Large intestine (tissue), 12 donors: ENCODE measurements around the gene ZNF883. TPM values are rescaled to one million over a fixed set of nuclear protein-coding genes. Genes with fewer than 3 reads are reported as not detected.
"Not testable (repeated sequence)": the region's sequence is repeated elsewhere in the genome, so short reads cannot be mapped to it uniquely, and the experiment has no call there.

Source experiments
- DNase-seq, 2 donors: peaks; one replicate each; pipeline versions ENCODE4 v3.0.0 to v3.0.0-alpha.2; 2013
- H3K27ac ChIP-seq: one replicate; pipeline ENCODE4 v1.5.1; 2013; ENCODE audit warnings: low read length
- H3K27me3 ChIP-seq: 2 replicates; pipeline ENCODE4 v1.6.1; 2013; ENCODE audit warnings: low read length; ENCODE audit not compliant: control insufficient read depth, insufficient read depth
- H3K36me3 ChIP-seq: 2 replicates; pipeline ENCODE4 v1.6.1; 2013; ENCODE audit warnings: low read length; ENCODE audit not compliant: control insufficient read depth, insufficient read depth
- H3K4me1 ChIP-seq: one replicate; pipeline ENCODE4 v1.6.1; 2013; ENCODE audit warnings: low read length; ENCODE audit not compliant: control insufficient read depth, insufficient read depth
- H3K4me3 ChIP-seq: one replicate; pipeline ENCODE4 v1.5.1; 2013; ENCODE audit warnings: low read length
- H3K9me3 ChIP-seq: one replicate; pipeline ENCODE4 v1.6.1; 2013; ENCODE audit warnings: mild to moderate bottlenecking, low read depth, low read length, moderate library complexity; ENCODE audit not compliant: control insufficient read depth
- WGBS: methylation state at CpG from one replicate; pipeline ENCODE4 v1.1.5; 2013; ENCODE audit warnings: low lambda C conversion rate; ENCODE audit not compliant: insufficient coverage; 5-methylcytosine and 5-hydroxymethylcytosine counted together
- long read RNA-seq, 11 donors: transcript quantifications; one replicate each; lab custom pipeline, GENCODE V29; 2026
- polyA plus RNA-seq: library from polyadenylated mRNA; unstranded; fragments of 120-200 nt; gene quantifications from one replicate; pipeline ENCODE4 v1.2.1, GENCODE V29; 2013

ZNF883 gene
- 2.6 TPM for polyA plus RNA-seq
- long read RNA-seq, donor 1, partial matches to known transcripts: 0 of 1 reads
- long read RNA-seq, donor 1, other reads (novel, unspliced or antisense): 0 of 1 reads
- long read RNA-seq, donor 2: 0 reads
- long read RNA-seq, donor 3: 0 reads
- long read RNA-seq, donor 4: 0 reads
- long read RNA-seq, donor 5, partial matches to known transcripts: 0 of 2 reads
- long read RNA-seq, donor 5, other reads (novel, unspliced or antisense): 0 of 2 reads
- long read RNA-seq, donor 6, partial matches to known transcripts: 0 of 1 reads
- long read RNA-seq, donor 6, other reads (novel, unspliced or antisense): 0 of 1 reads
- long read RNA-seq, donor 7, partial matches to known transcripts: 0 of 4 reads
- long read RNA-seq, donor 7, other reads (novel, unspliced or antisense): 0 of 4 reads
- long read RNA-seq, donor 8, transcript ZNF883-201 (5 exons, 2,414 nt): major isoform, 5 of 8 reads
- long read RNA-seq, donor 8, partial matches to known transcripts: 0 of 8 reads
- long read RNA-seq, donor 8, other reads (novel, unspliced or antisense): 0 of 8 reads
- long read RNA-seq, donor 9, partial matches to known transcripts: 0 of 1 reads
- long read RNA-seq, donor 9, other reads (novel, unspliced or antisense): 0 of 1 reads
- long read RNA-seq, donor 10: 0 reads
- long read RNA-seq, donor 11, partial matches to known transcripts: 0 of 2 reads
- long read RNA-seq, donor 11, other reads (novel, unspliced or antisense): 0 of 2 reads

DNA sequence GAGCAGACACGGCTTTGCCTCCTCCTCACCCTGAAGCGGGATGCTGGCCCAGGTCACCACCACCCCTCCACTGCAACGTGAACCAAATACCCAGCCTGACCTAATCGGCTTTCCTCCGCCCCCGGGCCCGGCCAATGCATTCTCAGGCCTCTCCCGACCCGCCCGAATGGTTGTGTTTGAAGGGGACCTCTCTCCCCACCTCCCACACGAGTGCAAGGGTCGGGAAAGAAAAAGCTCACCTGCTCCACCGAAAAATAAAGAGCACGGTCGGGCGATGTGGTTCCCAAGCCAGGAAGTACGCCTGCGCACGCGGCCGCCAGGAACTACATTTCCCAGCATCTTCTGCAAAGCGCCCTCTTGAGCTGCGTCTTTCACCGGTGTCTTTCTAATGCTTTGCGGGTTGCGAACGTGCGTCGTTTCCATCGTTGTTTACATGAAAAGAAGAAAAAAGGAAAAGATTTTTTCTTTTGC lies at the start of gene ZNF883:
TSS of gene ZNF883 (minus strand) at position 282 of the 471 bp plus-strand sequence.
- Histone ChIP-seq H3K36me3 (no peaks in the 10 kb centered on the region), H3K4me1 (no peaks in the 10 kb centered on the region), H3K4me3 (peak within 1 kb of the TSS; percentile 48), H3K9me3 (no peaks in the 10 kb centered on the region), H3K27ac (no peak within 1 kb of the TSS), H3K27me3 (no peaks in the 10 kb centered on the region)
- peak; percentile 54 to 71 for DNase-seq
- no CpG with 5 or more reads among the region's 30 CpGs for WGBS

DNA sequence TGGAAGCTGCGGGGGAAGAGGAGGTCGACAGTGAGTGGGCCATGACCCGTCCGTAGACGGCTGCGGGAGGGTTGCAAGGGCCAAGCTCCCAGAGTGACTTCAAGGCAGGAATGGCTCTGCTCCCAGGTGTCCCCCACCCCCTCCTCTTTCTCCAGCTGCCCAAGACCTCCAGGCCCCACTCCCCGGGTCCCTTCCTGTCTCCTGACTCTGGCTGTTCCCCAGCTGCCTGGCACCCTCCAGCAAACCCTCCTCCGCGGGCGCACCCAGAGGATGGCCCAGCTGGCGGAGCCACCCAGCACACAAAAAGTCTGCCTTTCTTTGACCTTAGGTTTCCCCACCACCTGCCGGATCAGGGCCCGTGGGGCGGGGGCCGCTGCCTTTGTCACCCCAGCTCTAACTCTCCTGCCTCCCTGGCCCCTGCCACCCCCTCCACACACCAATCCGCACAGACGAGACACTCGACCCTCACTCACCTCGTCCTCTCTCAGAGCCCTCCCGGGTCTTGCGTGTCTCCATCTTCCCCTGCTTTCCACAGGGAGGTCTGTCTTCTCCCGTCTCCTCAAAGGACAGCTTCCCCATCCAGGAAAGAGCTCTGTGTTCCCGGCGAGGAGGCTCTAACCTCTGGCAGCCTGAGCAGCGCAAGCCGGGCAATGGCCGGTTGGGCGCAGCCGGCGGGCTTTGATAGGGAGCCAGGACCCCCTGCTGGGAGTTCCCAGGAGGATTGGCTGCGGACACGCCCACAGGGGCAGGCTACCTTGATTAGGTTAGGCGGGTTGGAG lies 49.3 kb upstream of the ZNF883 start:
- H3K4me1 ChIP-seq, H3K36me3 ChIP-seq, DNase-seq, H3K4me3 ChIP-seq, H3K27ac ChIP-seq: not testable (repeated sequence)
- 8% methylated on average over 2 of the region's 33 CpGs for WGBS
- H3K27me3 ChIP-seq: peaks cover 38% of the 10 kb centered on the region
- H3K9me3 ChIP-seq: peaks cover 25% of the 10 kb centered on the region

DNA sequence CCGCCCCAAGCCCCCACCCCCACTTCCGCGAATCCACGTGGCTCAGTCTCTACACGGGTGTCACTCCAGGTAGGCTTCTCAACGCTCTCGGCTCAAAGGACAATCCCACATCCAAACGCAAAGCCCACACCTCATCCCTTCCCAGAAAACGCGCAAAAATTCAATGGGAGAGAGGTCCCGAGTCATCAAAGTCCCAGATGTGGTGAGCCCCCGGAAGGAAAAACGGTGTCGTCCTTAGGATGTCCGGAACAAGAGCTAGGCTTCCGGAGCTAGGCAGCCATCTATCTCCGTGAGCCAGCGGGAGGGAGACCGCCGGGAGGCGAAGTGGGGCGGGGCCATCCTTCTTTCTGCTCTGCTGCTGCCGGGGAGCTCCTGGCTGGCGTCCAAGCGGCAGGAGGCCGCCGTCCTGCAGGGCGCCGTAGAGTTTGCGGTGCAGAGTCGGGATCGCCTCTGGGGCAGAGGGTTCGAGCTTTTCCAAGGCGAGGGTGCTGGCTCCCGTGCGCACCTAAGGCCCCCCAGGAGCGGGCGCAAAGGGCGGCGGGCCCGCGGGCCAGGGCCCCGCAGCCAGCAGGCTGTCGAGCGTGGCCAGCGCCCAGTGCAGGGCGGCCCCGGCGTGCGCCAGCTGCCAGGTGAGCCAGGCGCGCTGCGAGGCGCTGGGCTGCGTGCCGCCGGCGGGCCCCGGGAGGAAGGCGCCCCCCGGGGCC lies 47.7 kb upstream of the ZNF883 start:
- peaks cover 39% of the 10 kb centered on the region for H3K9me3 ChIP-seq
- no CpG with 5 or more reads among the region's 61 CpGs for WGBS
- H3K27me3 ChIP-seq: peaks cover 38% of the 10 kb centered on the region
- not testable (repeated sequence) for H3K27ac ChIP-seq, H3K4me1 ChIP-seq, DNase-seq, H3K4me3 ChIP-seq, H3K36me3 ChIP-seq

DNA sequence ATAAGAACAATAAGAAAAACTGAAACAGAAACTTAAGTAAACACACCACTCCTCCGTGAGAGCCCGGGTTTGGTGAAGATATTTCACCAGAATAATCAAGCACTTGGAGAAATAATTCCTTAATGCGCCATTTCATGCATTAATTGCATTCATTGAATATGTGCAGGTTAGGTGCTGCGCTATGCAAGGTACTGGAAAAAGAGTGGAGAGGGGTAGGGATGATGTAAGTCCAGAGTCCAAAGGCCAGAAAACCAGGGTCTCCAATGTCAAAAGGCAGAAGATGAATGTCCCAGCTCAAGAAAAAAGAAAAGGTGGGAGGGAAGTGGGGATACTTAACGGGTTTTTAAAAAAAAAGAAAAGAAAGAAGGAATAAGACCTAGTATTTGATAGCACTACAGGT lies 45.2 kb upstream of the ZNF883 start:
- Histone ChIP-seq H3K27ac (no peak overlapping the region), H3K4me3 (peak overlapping the region; percentile 53), H3K27me3 (peaks cover 29% of the 10 kb centered on the region), H3K36me3 (no peaks in the 10 kb centered on the region), H3K4me1 (peaks cover 3% of the 10 kb centered on the region), H3K9me3 (peaks cover 49% of the 10 kb centered on the region)
- no peak for DNase-seq
- WGBS: 17% methylated on average over 1 of the region's 5 CpGs

DNA sequence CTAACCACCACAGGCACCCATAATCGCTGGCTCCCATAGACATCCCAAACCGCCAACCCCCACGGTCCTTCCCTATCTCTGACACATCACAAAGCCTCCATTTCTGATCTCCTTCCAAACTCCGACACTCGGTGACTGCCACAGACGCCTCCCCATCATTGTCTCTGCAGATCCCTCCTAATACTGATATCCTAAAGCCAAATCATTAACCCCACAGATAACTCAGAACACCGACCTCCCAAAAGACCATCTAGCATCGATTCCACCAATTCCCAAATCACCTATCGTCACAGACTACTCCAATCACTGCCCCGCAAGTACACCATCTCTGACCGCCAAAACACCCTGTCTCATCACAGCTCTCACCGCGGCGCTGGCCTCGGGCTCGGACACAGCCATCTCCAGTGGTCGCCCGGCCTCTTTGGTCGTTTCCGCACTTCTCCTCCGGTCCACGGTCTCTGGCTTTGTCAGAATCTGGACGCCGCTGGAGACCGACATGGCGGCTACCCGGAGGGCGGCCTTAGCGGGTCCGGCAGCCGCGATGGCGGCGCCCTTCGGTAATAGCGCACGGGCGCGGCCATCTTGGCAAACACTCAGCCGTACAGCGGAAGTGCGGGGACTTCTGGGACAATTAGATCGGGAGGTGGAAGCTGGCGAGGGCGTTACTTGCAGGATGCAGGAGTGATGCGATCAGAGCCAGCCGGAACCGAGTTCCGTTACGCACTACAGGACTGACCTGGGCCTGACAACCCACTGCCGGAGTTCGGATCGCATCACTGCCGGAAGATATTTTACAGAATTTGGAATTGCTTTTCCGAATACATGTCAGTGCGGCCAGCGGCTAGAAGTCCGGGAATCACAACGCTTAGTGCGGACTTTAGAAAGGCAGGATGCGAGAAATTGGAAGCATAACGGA lies 44.5 kb upstream of the ZNF883 start, which contains the start of gene ZFP37:
TSS of gene ZFP37 (minus strand) at position 534 of the 916 bp plus-strand sequence. CDS start at position 498, 36 bp downstream.
- peaks cover 51% of the 10 kb centered on the region for H3K9me3 ChIP-seq
- 0% methylated on average over 1 of the region's 62 CpGs for WGBS
- peaks cover 23% of the 10 kb centered on the region for H3K27me3 ChIP-seq
- peak; percentile 87 to 88 for DNase-seq
- H3K36me3 ChIP-seq: no peaks in the 10 kb centered on the region
- peaks cover 3% of the 10 kb centered on the region for H3K4me1 ChIP-seq
- peak within 1 kb of the TSS; percentile 5 for H3K27ac ChIP-seq
- peak within 1 kb of the TSS; percentile 53 for H3K4me3 ChIP-seq

DNA sequence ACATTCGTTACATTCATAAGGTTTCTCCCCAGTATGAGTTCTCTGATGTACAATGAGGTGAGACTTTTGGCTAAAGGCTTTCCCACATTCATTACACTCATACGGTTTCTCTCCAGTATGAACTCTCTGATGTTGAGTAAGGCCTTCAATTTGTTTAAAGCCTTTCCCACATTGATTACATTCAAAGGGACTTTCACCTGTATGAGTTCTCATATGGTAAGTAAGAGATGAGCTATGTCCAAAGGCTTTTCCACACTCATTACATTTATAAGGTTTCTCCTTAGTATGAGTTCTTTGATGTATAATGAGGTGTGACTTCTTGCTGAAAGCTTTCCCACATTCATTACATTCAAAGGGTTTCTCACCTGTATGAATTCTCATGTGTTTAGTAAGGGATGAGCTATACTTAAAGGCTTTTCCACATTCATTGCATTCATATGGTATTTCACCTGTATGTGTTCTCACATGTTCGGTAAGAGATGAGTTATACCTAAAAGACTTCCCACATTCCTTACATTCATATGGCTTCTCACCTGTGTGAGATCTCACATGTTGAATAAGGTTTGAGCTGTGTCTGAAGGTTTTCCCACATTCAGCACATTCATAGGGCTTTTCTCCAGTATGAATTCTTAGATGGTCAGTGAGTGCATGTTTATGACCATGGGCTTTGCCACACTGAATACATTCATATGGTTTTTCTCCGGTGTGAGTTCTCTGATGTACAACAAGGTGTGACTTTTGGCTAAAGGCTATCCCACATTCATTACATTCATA lies 31.1 kb upstream of the ZNF883 start:
- H3K27me3 ChIP-seq: no peaks in the 10 kb centered on the region
- H3K9me3 ChIP-seq: peaks cover 31% of the 10 kb centered on the region
- peak in 1 of 2 donors; percentile 8 for DNase-seq
- WGBS: no CpG with 5 or more reads among the region's 4 CpGs
- no peaks in the 10 kb centered on the region for H3K4me1 ChIP-seq
- no peak overlapping the region for H3K4me3 ChIP-seq
- H3K27ac ChIP-seq: no peak overlapping the region
- peaks cover 19% of the 10 kb centered on the region for H3K36me3 ChIP-seq

DNA sequence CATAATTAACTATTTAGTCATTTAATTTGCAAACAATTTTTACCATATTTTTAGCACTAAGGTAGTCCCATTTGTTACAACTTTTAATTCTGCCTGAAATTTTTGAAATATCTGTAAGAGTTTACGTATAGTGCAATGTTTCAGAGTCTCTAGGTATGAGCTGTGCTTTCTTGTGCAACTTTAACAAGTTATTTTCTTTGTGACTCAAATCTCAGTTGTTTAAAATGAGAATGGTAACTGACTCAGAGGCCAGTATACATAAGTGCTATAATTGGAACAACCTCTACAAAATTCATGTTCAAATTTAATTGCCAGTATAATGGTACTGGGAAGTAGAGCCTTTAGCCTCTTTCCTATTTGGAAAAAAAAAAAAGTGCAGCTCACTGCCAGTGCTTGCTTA lies 14.2 kb upstream of the ZNF883 start:
- peaks cover 4% of the 10 kb centered on the region for H3K9me3 ChIP-seq
- H3K27ac ChIP-seq: no peak overlapping the region
- no peak for DNase-seq
- no peaks in the 10 kb centered on the region for H3K4me1 ChIP-seq
- H3K27me3 ChIP-seq: no peaks in the 10 kb centered on the region
- no peaks in the 10 kb centered on the region for H3K36me3 ChIP-seq
- WGBS: 60% methylated on average over 1 of the region's 1 CpG
- H3K4me3 ChIP-seq: no peak overlapping the region

DNA sequence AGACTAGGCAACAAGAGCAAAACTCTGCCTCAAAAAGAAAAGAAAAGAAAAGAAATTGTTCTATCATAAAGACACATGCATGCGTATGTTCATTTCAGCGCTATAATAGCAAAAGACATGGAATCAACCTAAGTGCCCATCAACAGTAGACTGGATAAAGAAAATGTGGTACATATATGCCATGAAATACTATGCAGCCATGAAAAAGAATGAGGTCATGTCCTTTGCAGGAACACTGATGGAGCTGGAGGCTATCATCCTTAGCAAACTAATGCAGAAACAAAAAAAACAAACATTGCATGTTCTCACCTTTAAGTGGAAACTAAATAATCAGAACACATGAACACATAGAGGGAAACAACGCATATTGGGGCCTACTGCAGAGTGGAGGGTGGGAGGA lies 6.3 kb upstream of the ZNF883 start:
- Histone ChIP-seq H3K4me1 (no peaks in the 10 kb centered on the region), H3K27ac (no peak overlapping the region), H3K4me3 (no peak overlapping the region), H3K9me3 (peaks cover 3% of the 10 kb centered on the region), H3K36me3 (no peaks in the 10 kb centered on the region), H3K27me3 (no peaks in the 10 kb centered on the region)
- no peak for DNase-seq
- 100% methylated on average over 2 of the region's 3 CpGs for WGBS
